Subcutaneous abdominal adipose tissue (tissue), 5 donors: ENCODE measurements around the gene CMTM3.
A peak's percentile ranks its signal among the peaks of the same experiment; 100 is the strongest.
"Not testable (repeated sequence)": the region's sequence is repeated elsewhere in the genome, so short reads cannot be mapped to it uniquely, and the experiment has no call there.

Experiments
- H3K27ac ChIP-seq: one replicate; pipeline ENCODE4 v1.7.0; 2013; ENCODE audit warnings: low read depth, mild to moderate bottlenecking, inconsistent platforms, low read length, moderate library complexity
- H3K27me3 ChIP-seq, 5 donors: one replicate each; pipeline ENCODE4 v1.7.0; 2013; ENCODE audit warnings: low read length in 5 of 5, inconsistent platforms in 1 of 5; ENCODE audit not compliant: control insufficient read depth in 5 of 5, insufficient read depth in 4 of 5
- H3K36me3 ChIP-seq, 5 donors: one replicate each; pipeline ENCODE4 v1.7.0; 2013; ENCODE audit warnings: low read length in 5 of 5; ENCODE audit not compliant: control insufficient read depth in 5 of 5, insufficient read depth in 5 of 5
- H3K4me1 ChIP-seq, 5 donors: one replicate each; pipeline ENCODE4 v1.7.0; 2013; ENCODE audit warnings: low read length in 5 of 5, mild to moderate bottlenecking in 3 of 5, moderate library complexity in 1 of 5; ENCODE audit not compliant: control insufficient read depth in 5 of 5, insufficient read depth in 5 of 5
- H3K4me3 ChIP-seq, 5 donors: one replicate each; pipeline ENCODE4 v1.7.0; 2013; ENCODE audit warnings: low read length in 5 of 5, low read depth in 1 of 5
- H3K9ac ChIP-seq, 5 donors: one replicate each; pipeline ENCODE4 v1.7.0; 2013; ENCODE audit warnings: low read length in 5 of 5, mild to moderate bottlenecking in 4 of 5, moderate library complexity in 3 of 5
- H3K9me3 ChIP-seq, 5 donors: one replicate each; pipeline ENCODE4 v1.7.0; 2013; ENCODE audit warnings: low read length in 5 of 5; ENCODE audit not compliant: control insufficient read depth in 5 of 5
- donor health status: healthy.
- donor health status: healthy.
- donor health status: healthy.
- donor health status: healthy.
- donor health status: healthy.

Gene CMTM3

GRCh38 chr16:66604376-66605176 lies at the start of gene CMTM3:
TSS of gene CMTM3 (plus strand) at chr16:66604704. CDS start at chr16:66604806, 102 bp downstream.
- H3K36me3 ChIP-seq: peaks cover 0 to 14% (median 10%) of the 10 kb centered on the region in 5 donors
- no peaks in the 10 kb centered on the region for H3K27me3 ChIP-seq
- H3K4me1 ChIP-seq: peaks cover 12 to 41% (median 32%) of the 10 kb centered on the region in 5 donors
- H3K9ac ChIP-seq: peak within 1 kb of the TSS; percentile 26 to 84 (median 77)
- H3K4me3 ChIP-seq: peak within 1 kb of the TSS; percentile 72 to 81 (median 73)
- peak within 1 kb of the TSS; percentile 80 for H3K27ac ChIP-seq
- no peaks in the 10 kb centered on the region for H3K9me3 ChIP-seq

- no peak overlapping the region for H3K27ac ChIP-seq
- peaks cover 0 to 47% (median 8%) of the 10 kb centered on the region in 5 donors for H3K36me3 ChIP-seq
- peaks cover 2 to 25% (median 5%) of the 10 kb centered on the region in 5 donors for H3K4me1 ChIP-seq
Measured at GRCh38 chr16:66560107-66560506, 44.4 kb upstream of the CMTM3 start.

GRCh38 chr16:66561381-66562080 lies 43.0 kb upstream of the CMTM3 start:
- Histone ChIP-seq H3K9me3 (no peaks in the 10 kb centered on the region), H3K4me3 (no peak overlapping the region), H3K27me3 (no peaks in the 10 kb centered on the region), H3K4me1 (peaks cover 2 to 15% (median 3%) of the 10 kb centered on the region in 5 donors), H3K36me3 (peaks cover 7 to 57% (median 14%) of the 10 kb centered on the region in 5 donors), H3K27ac (no peak overlapping the region), H3K9ac (no peak overlapping the region)

More at GRCh38 chr16:66560107-66560506, 44.4 kb upstream of the CMTM3 start:
- no peaks in the 10 kb centered on the region for H3K27me3 ChIP-seq
- no peak overlapping the region for H3K4me3 ChIP-seq
- no peak overlapping the region for H3K9ac ChIP-seq
- H3K9me3 ChIP-seq: no peaks in the 10 kb centered on the region

- Histone ChIP-seq H3K9ac (no peak overlapping the region), H3K9me3 (no peaks in the 10 kb centered on the region), H3K4me1 (peaks cover 0 to 8% (median 3%) of the 10 kb centered on the region in 5 donors), H3K27me3 (no peaks in the 10 kb centered on the region), H3K36me3 (peaks cover 7 to 59% (median 18%) of the 10 kb centered on the region in 5 donors), H3K27ac (no peak overlapping the region), H3K4me3 (no peak overlapping the region)
Measured at GRCh38 chr16:66562409-66562808, 42.1 kb upstream of the CMTM3 start.

- Histone ChIP-seq H3K4me3 (no peak overlapping the region), H3K9ac (no peak overlapping the region), H3K27ac (no peak overlapping the region), H3K36me3 (peaks cover 7 to 54% (median 18%) of the 10 kb centered on the region in 5 donors), H3K9me3 (no peaks in the 10 kb centered on the region), H3K27me3 (no peaks in the 10 kb centered on the region), H3K4me1 (peaks cover 0 to 8% (median 3%) of the 10 kb centered on the region in 5 donors)
Measured at GRCh38 chr16:66562986-66563385, 41.5 kb upstream of the CMTM3 start.

- no peak overlapping the region for H3K9ac ChIP-seq
- no peak overlapping the region for H3K27ac ChIP-seq
- H3K9me3 ChIP-seq: no peaks in the 10 kb centered on the region
- no peaks in the 10 kb centered on the region for H3K27me3 ChIP-seq
- peaks cover 7 to 53% (median 18%) of the 10 kb centered on the region in 5 donors for H3K36me3 ChIP-seq
- peaks cover 0 to 8% (median 3%) of the 10 kb centered on the region in 5 donors for H3K4me1 ChIP-seq
- H3K4me3 ChIP-seq: no peak overlapping the region
Measured at GRCh38 chr16:66563574-66564334, 40.8 kb upstream of the CMTM3 start.

GRCh38 chr16:66566051-66566901 lies 38.2 kb upstream of the CMTM3 start, which contains the start of gene CMTM1:
TSS of gene CMTM1 (plus strand) at chr16:66566439. CDS start at chr16:66566514, 75 bp downstream.
- Histone ChIP-seq H3K9me3 (no peaks in the 10 kb centered on the region), H3K27ac (no peak within 1 kb of the TSS), H3K27me3 (no peaks in the 10 kb centered on the region), H3K36me3 (peaks cover 7 to 33% (median 16%) of the 10 kb centered on the region in 5 donors), H3K4me1 (peaks cover 0 to 16% (median 2%) of the 10 kb centered on the region in 5 donors), H3K9ac (no peak within 1 kb of the TSS), H3K4me3 (no peak within 1 kb of the TSS)

- not testable (repeated sequence) for H3K27me3 ChIP-seq, H3K27ac ChIP-seq, H3K4me3 ChIP-seq, H3K9ac ChIP-seq, H3K4me1 ChIP-seq, H3K9me3 ChIP-seq
- H3K36me3 ChIP-seq: peaks cover 7 to 30% (median 16%) of the 10 kb centered on the region in 5 donors
Measured at GRCh38 chr16:66567270-66567669, 37.2 kb upstream of the CMTM3 start.

- peaks cover 3 to 27% (median 16%) of the 10 kb centered on the region in 5 donors for H3K36me3 ChIP-seq
- no peak overlapping the region for H3K4me3 ChIP-seq
- H3K9me3 ChIP-seq: no peaks in the 10 kb centered on the region
- H3K4me1 ChIP-seq: peaks cover 0 to 9% (median 0%) of the 10 kb centered on the region in 5 donors
- H3K27me3 ChIP-seq: no peaks in the 10 kb centered on the region
- no peak overlapping the region for H3K27ac ChIP-seq
- H3K9ac ChIP-seq: no peak overlapping the region
Measured at GRCh38 chr16:66568355-66568754, 36.1 kb upstream of the CMTM3 start.
